IPS-18c (cell line): ENCODE data around the gene LRRN1.
"Not testable (repeated sequence)": the region's sequence is repeated elsewhere in the genome, so short reads cannot be mapped to it uniquely, and the experiment has no call there.

ENCODE experiments used
- H3K4me3 ChIP-seq: 2 replicates; pipeline ENCODE4 v1.7.0; 2013; ENCODE audit warnings: low read depth, mild to moderate bottlenecking, low read length, moderate library complexity; ENCODE audit not compliant: insufficient read depth
- H3K9me3 ChIP-seq: one replicate; pipeline ENCODE4 v1.6.1; 2013; ENCODE audit warnings: mild to moderate bottlenecking, low read length, moderate library complexity; ENCODE audit not compliant: control insufficient read depth, insufficient read depth

LRRN1 gene

GRCh38 chr3:3801494-3801841 lies 2.2 kb downstream of the LRRN1 start:
- Histone ChIP-seq H3K9me3 (no peaks in the 10 kb centered on the region), H3K4me3 (peak overlapping the region; percentile 90)

- peak overlapping the region; percentile 90 for H3K4me3 ChIP-seq
- H3K9me3 ChIP-seq, result no peaks in the 10 kb centered on the region
Measured at GRCh38 chr3:3802046-3802445, 2.8 kb downstream of the LRRN1 start.

- no peaks in the 10 kb centered on the region for H3K9me3 ChIP-seq
- H3K4me3 ChIP-seq, result no peak overlapping the region
Measured at GRCh38 chr3:3804560-3804959, 5.3 kb downstream of the LRRN1 start.

GRCh38 chr3:3806092-3806491 lies 6.9 kb downstream of the LRRN1 start:
- H3K9me3 ChIP-seq, result no peaks in the 10 kb centered on the region
- H3K4me3 ChIP-seq, result no peak overlapping the region

GRCh38 chr3:3806856-3807255 lies 7.6 kb downstream of the LRRN1 start:
- Histone ChIP-seq H3K4me3 (no peak overlapping the region), H3K9me3 (no peaks in the 10 kb centered on the region)

GRCh38 chr3:3813013-3813412 lies 13.8 kb downstream of the LRRN1 start:
- Histone ChIP-seq H3K9me3 (no peaks in the 10 kb centered on the region), H3K4me3 (no peak overlapping the region)

GRCh38 chr3:3815206-3815605 lies 16.0 kb downstream of the LRRN1 start:
- H3K4me3 ChIP-seq, result no peak overlapping the region
- H3K9me3 ChIP-seq, result no peaks in the 10 kb centered on the region

- no peaks in the 10 kb centered on the region for H3K9me3 ChIP-seq
- no peak overlapping the region for H3K4me3 ChIP-seq
Measured at GRCh38 chr3:3816034-3816433, 16.8 kb downstream of the LRRN1 start.

- no peak overlapping the region for H3K4me3 ChIP-seq
- H3K9me3 ChIP-seq, result no peaks in the 10 kb centered on the region
Measured at GRCh38 chr3:3817865-3818264, 18.6 kb downstream of the LRRN1 start.

GRCh38 chr3:3821777-3822176 lies 22.5 kb downstream of the LRRN1 start:
- H3K9me3 ChIP-seq, result no peaks in the 10 kb centered on the region

GRCh38 chr3:3825035-3825434 lies 25.8 kb downstream of the LRRN1 start:
- H3K9me3 ChIP-seq, result no peaks in the 10 kb centered on the region
- H3K4me3 ChIP-seq, result no peak overlapping the region

More at GRCh38 chr3:3821777-3822176, 22.5 kb downstream of the LRRN1 start:
- no peak overlapping the region for H3K4me3 ChIP-seq

- H3K4me3 ChIP-seq, result no peak overlapping the region
- no peaks in the 10 kb centered on the region for H3K9me3 ChIP-seq
Measured at GRCh38 chr3:3826521-3826920, 27.3 kb downstream of the LRRN1 start.

GRCh38 chr3:3827111-3827510 lies 27.9 kb downstream of the LRRN1 start:
- H3K9me3 ChIP-seq, result peaks cover 3% of the 10 kb centered on the region
- no peak overlapping the region for H3K4me3 ChIP-seq

- H3K9me3 ChIP-seq, H3K4me3 ChIP-seq: not testable (repeated sequence)
Measured at GRCh38 chr3:3828417-3828816, 29.2 kb downstream of the LRRN1 start.

- Histone ChIP-seq H3K4me3 (no peak overlapping the region), H3K9me3 (peaks cover 4% of the 10 kb centered on the region)
Measured at GRCh38 chr3:3836845-3837244, 37.6 kb downstream of the LRRN1 start.

- Histone ChIP-seq H3K9me3 (no peaks in the 10 kb centered on the region), H3K4me3 (no peak overlapping the region)
Measured at GRCh38 chr3:3842356-3842755, 43.1 kb downstream of the LRRN1 start.

- no peak overlapping the region for H3K4me3 ChIP-seq
- no peaks in the 10 kb centered on the region for H3K9me3 ChIP-seq
Measured at GRCh38 chr3:3847994-3848922, 49.0 kb downstream of the LRRN1 start.

- no peak overlapping the region for H3K4me3 ChIP-seq
- no peaks in the 10 kb centered on the region for H3K9me3 ChIP-seq
Measured at GRCh38 chr3:3848923-3849275, 49.7 kb downstream of the LRRN1 start.
